MG63 (cell line): ENCODE measurements around the gene PTPRD. TPM values are rescaled to one million over a fixed set of nuclear protein-coding genes. Genes with fewer than 3 reads are reported as not detected.

ENCODE experiments used
- DNase-seq: peaks from one replicate; pipeline ENCODE4 v3.0.0-alpha.2; 2020
- H3K27me3 ChIP-seq: fragments of 250-450 bp; sonication (Bioruptor Pico); 2 replicates; pipeline ENCODE4 v1.5.1; 2020; ENCODE audit warnings: mild to moderate bottlenecking, moderate library complexity
- H3K36me3 ChIP-seq: fragments of 250-450 bp; sonication (Bioruptor Pico); 2 replicates; pipeline ENCODE4 v1.5.1; 2020; ENCODE audit warnings: mild to moderate bottlenecking, moderate library complexity
- H3K4me3 ChIP-seq: fragments of 250-450 bp; sonication (Bioruptor Pico); 2 replicates; pipeline ENCODE4 v1.5.1; 2020; ENCODE audit warnings: mild to moderate bottlenecking, moderate library complexity
- H3K9me3 ChIP-seq: fragments of 250-450 bp; sonication (Bioruptor Pico); 2 replicates; pipeline ENCODE4 v1.5.1; 2020; ENCODE audit warnings: mild to moderate bottlenecking, moderate library complexity
- total RNA-seq: library from RNA; depleted of rRNA; stranded (reverse); fragments of >200 nt; shearing (Covaris generic); gene quantifications from 2 replicates; pipeline ENCODE4 v1.2.3, GENCODE V29; 2014; ENCODE audit warnings: low replicate concordance

The PTPRD gene
- total RNA-seq, 1 experiment from 2014 or later = not detected

- no peak overlapping the region for H3K4me3 ChIP-seq
- no peaks in the 10 kb centered on the region for H3K27me3 ChIP-seq
- DNase-seq = no peak
- H3K36me3 ChIP-seq = no peaks in the 10 kb centered on the region
- H3K9me3 ChIP-seq = no peaks in the 10 kb centered on the region
Observed at GRCh38 chr9:9558907-9559306, 1053.9 kb downstream of the PTPRD start.

- Histone ChIP-seq H3K4me3 (no peak overlapping the region), H3K27me3 (no peaks in the 10 kb centered on the region), H3K36me3 (no peaks in the 10 kb centered on the region), H3K9me3 (no peaks in the 10 kb centered on the region)
- no peak for DNase-seq
Observed at GRCh38 chr9:9557804-9558334, 1054.9 kb downstream of the PTPRD start.

GRCh38 chr9:9556865-9557803, 1055.7 kb downstream of the PTPRD start:
- Histone ChIP-seq H3K4me3 (no peak overlapping the region), H3K36me3 (no peaks in the 10 kb centered on the region), H3K9me3 (no peaks in the 10 kb centered on the region), H3K27me3 (no peaks in the 10 kb centered on the region)
- no peak for DNase-seq

GRCh38 chr9:9552665-9553064, 1060.1 kb downstream of the PTPRD start:
- Histone ChIP-seq H3K4me3 (no peak overlapping the region), H3K36me3 (no peaks in the 10 kb centered on the region), H3K9me3 (no peaks in the 10 kb centered on the region), H3K27me3 (no peaks in the 10 kb centered on the region)
- no peak for DNase-seq

GRCh38 chr9:9538766-9539165, 1074.0 kb downstream of the PTPRD start:
- H3K4me3 ChIP-seq = no peak overlapping the region

GRCh38 chr9:9538356-9538755, 1074.4 kb downstream of the PTPRD start:
- no peak for DNase-seq
- no peaks in the 10 kb centered on the region for H3K27me3 ChIP-seq
- no peaks in the 10 kb centered on the region for H3K36me3 ChIP-seq
- no peak overlapping the region for H3K4me3 ChIP-seq
- no peaks in the 10 kb centered on the region for H3K9me3 ChIP-seq

More at GRCh38 chr9:9538766-9539165, 1074.0 kb downstream of the PTPRD start:
- no peaks in the 10 kb centered on the region for H3K27me3 ChIP-seq
- H3K9me3 ChIP-seq = no peaks in the 10 kb centered on the region
- DNase-seq = no peak
- H3K36me3 ChIP-seq = no peaks in the 10 kb centered on the region

GRCh38 chr9:9536523-9536922, 1076.3 kb downstream of the PTPRD start:
- Histone ChIP-seq H3K36me3 (no peaks in the 10 kb centered on the region), H3K4me3 (no peak overlapping the region), H3K9me3 (no peaks in the 10 kb centered on the region), H3K27me3 (no peaks in the 10 kb centered on the region)
- no peak for DNase-seq

- DNase-seq = no peak
- no peaks in the 10 kb centered on the region for H3K9me3 ChIP-seq
- H3K4me3 ChIP-seq = no peak overlapping the region
- H3K27me3 ChIP-seq = no peaks in the 10 kb centered on the region
- no peaks in the 10 kb centered on the region for H3K36me3 ChIP-seq
Observed at GRCh38 chr9:9523476-9524139, 1089.2 kb downstream of the PTPRD start.

- DNase-seq = no peak
Observed at GRCh38 chr9:9522406-9522805, 1090.4 kb downstream of the PTPRD start.

GRCh38 chr9:9521033-9521779, 1091.6 kb downstream of the PTPRD start:
- no peak for DNase-seq
- Histone ChIP-seq H3K9me3 (no peaks in the 10 kb centered on the region), H3K27me3 (no peaks in the 10 kb centered on the region), H3K4me3 (no peak overlapping the region), H3K36me3 (no peaks in the 10 kb centered on the region)

More at GRCh38 chr9:9522406-9522805, 1090.4 kb downstream of the PTPRD start:
- Histone ChIP-seq H3K4me3 (no peak overlapping the region), H3K36me3 (no peaks in the 10 kb centered on the region), H3K9me3 (no peaks in the 10 kb centered on the region), H3K27me3 (no peaks in the 10 kb centered on the region)

GRCh38 chr9:9504869-9505268, 1107.9 kb downstream of the PTPRD start:
- no peaks in the 10 kb centered on the region for H3K36me3 ChIP-seq
- DNase-seq = no peak
- H3K4me3 ChIP-seq = no peak overlapping the region
- no peaks in the 10 kb centered on the region for H3K9me3 ChIP-seq
- H3K27me3 ChIP-seq = no peaks in the 10 kb centered on the region

GRCh38 chr9:9499546-9499945, 1113.3 kb downstream of the PTPRD start:
- DNase-seq = no peak
- Histone ChIP-seq H3K4me3 (no peak overlapping the region), H3K27me3 (no peaks in the 10 kb centered on the region), H3K9me3 (no peaks in the 10 kb centered on the region), H3K36me3 (no peaks in the 10 kb centered on the region)

- Histone ChIP-seq H3K36me3 (no peaks in the 10 kb centered on the region), H3K4me3 (no peak overlapping the region), H3K27me3 (no peaks in the 10 kb centered on the region), H3K9me3 (no peaks in the 10 kb centered on the region)
- no peak for DNase-seq
Observed at GRCh38 chr9:9498846-9499245, 1114.0 kb downstream of the PTPRD start.

- Histone ChIP-seq H3K9me3 (no peaks in the 10 kb centered on the region), H3K36me3 (no peaks in the 10 kb centered on the region), H3K27me3 (no peaks in the 10 kb centered on the region), H3K4me3 (no peak overlapping the region)
- DNase-seq = no peak
Observed at GRCh38 chr9:9498128-9498527, 1114.7 kb downstream of the PTPRD start.

- no peak for DNase-seq
Observed at GRCh38 chr9:9494336-9494735, 1118.5 kb downstream of the PTPRD start.

GRCh38 chr9:9492506-9492905, 1120.3 kb downstream of the PTPRD start:
- Histone ChIP-seq H3K36me3 (no peaks in the 10 kb centered on the region), H3K27me3 (no peaks in the 10 kb centered on the region), H3K4me3 (no peak overlapping the region), H3K9me3 (no peaks in the 10 kb centered on the region)
- DNase-seq = no peak

More at GRCh38 chr9:9494336-9494735, 1118.5 kb downstream of the PTPRD start:
- Histone ChIP-seq H3K9me3 (no peaks in the 10 kb centered on the region), H3K4me3 (no peak overlapping the region), H3K36me3 (no peaks in the 10 kb centered on the region), H3K27me3 (no peaks in the 10 kb centered on the region)

GRCh38 chr9:9489183-9489582, 1123.6 kb downstream of the PTPRD start:
- no peak for DNase-seq
- H3K27me3 ChIP-seq = no peaks in the 10 kb centered on the region
- H3K9me3 ChIP-seq = no peaks in the 10 kb centered on the region
- no peak overlapping the region for H3K4me3 ChIP-seq
- H3K36me3 ChIP-seq = no peaks in the 10 kb centered on the region
